Endodermal cell (in vitro differentiated cells): ENCODE data around the gene TBC1D21. TPM values are rescaled to one million over a fixed set of nuclear protein-coding genes. Genes with fewer than 3 reads are reported as not detected.

ENCODE experiments used
- DNase-seq: peaks from one replicate; pipeline ENCODE4 v3.0.0-alpha.2; 2017
- H3K27ac ChIP-seq: 2 replicates; pipeline ENCODE4 v1.5.1; 2013; ENCODE audit warnings: mild to moderate bottlenecking, low read depth, low read length, moderate library complexity
- H3K27me3 ChIP-seq: 2 replicates; pipeline ENCODE4 v1.6.1; 2013; ENCODE audit warnings: mild to moderate bottlenecking, low read length, moderate library complexity; ENCODE audit not compliant: insufficient read depth, control insufficient read depth, poor library complexity, severe bottlenecking
- H3K36me3 ChIP-seq: 2 replicates; pipeline ENCODE4 v1.7.0; 2013; ENCODE audit warnings: mild to moderate bottlenecking, low read length, moderate library complexity; ENCODE audit not compliant: control insufficient read depth, insufficient read depth
- H3K4me1 ChIP-seq: one replicate; pipeline ENCODE4 v1.7.0; 2013; ENCODE audit warnings: low read length; ENCODE audit not compliant: control insufficient read depth, insufficient read depth
- H3K4me3 ChIP-seq: 2 replicates; pipeline ENCODE4 v1.5.1; 2013; ENCODE audit warnings: mild to moderate bottlenecking, low read length, moderate library complexity
- H3K9ac ChIP-seq: 2 replicates; pipeline ENCODE4 v1.6.1; 2013; ENCODE audit warnings: mild to moderate bottlenecking, low read length, moderate library complexity; ENCODE audit not compliant: poor library complexity, severe bottlenecking; ENCODE audit errors: extremely low read depth
- H3K9me3 ChIP-seq: 2 replicates; pipeline ENCODE4 v1.6.1; 2013; ENCODE audit warnings: mild to moderate bottlenecking, low read length, moderate library complexity; ENCODE audit not compliant: control insufficient read depth
- H3K27ac Mint-ChIP-seq: 2 replicates; pipeline ENCODE4 v1.8.0; 2020; ENCODE audit warnings: mixed read lengths
- H3K27me3 Mint-ChIP-seq: 2 replicates; pipeline ENCODE4 v1.8.0; 2021; ENCODE audit warnings: mild to moderate bottlenecking, mixed read lengths; ENCODE audit not compliant: insufficient read depth
- H3K36me3 Mint-ChIP-seq: 2 replicates; pipeline ENCODE4 v1.8.0; 2020; ENCODE audit warnings: low read depth, mixed read lengths
- H3K4me1 Mint-ChIP-seq: 2 replicates; pipeline ENCODE4 v1.8.0; 2020; ENCODE audit warnings: mixed read lengths
- H3K4me3 Mint-ChIP-seq: 2 replicates; pipeline ENCODE4 v1.8.0; 2020; ENCODE audit warnings: mild to moderate bottlenecking, moderate library complexity, mixed read lengths
- H3K9me3 Mint-ChIP-seq: 2 replicates; pipeline ENCODE4 v1.8.0; 2020; ENCODE audit warnings: mild to moderate bottlenecking, mixed read lengths
- CTCF ChIP-seq: fragments of 200-600 bp; sonication (generic); conservative IDR thresholded peaks from 2 replicates; pipeline ENCODE4 v1.5.0; 2021; ENCODE audit warnings: antibody characterized with exemption, mild to moderate bottlenecking
- WGBS, 2 experiments: methylation state at CpG; one replicate each; pipeline versions ENCODE4 v1.1.5 to v1.1.7; 2013; ENCODE audit warnings: missing lambda C conversion rate in 2 of 2, mixed read lengths in 1 of 2; ENCODE audit not compliant: insufficient coverage in 1 of 2, insufficient read length in 1 of 2; 5-methylcytosine and 5-hydroxymethylcytosine counted together
- long read RNA-seq, 4 experiments: library from polyadenylated mRNA in 2 of 4; library from RNA in 1 of 4; library from capped mRNA in 1 of 4; stranded (forward) in 3 of 4; unstranded in 1 of 4; transcript quantifications; one replicate each; pipeline ENCODE4 v2.0.0, GENCODE V29; 2020 to 2021; ENCODE audit warnings: inconsistent platforms in 1 of 4
- polyA plus RNA-seq, 2 experiments: library from polyadenylated mRNA; stranded (reverse); fragments of 50-300 nt; gene quantifications; one replicate each; pipeline ENCODE4 v1.2.3, GENCODE V29; 2013
- total RNA-seq, 2 donors: library from RNA; stranded (reverse); fragmentation: NEBNext Ultra II Directional in 1 of 2; extraction: Animal tissue kit (Norgen Biotek cat#: 25700) in 1 of 2; gene quantifications; 2 replicates in 1 of 2; 3 replicates in 1 of 2; pipeline ENCODE4 v1.2.1, GENCODE V29; 2021

Gene TBC1D21, protein sequence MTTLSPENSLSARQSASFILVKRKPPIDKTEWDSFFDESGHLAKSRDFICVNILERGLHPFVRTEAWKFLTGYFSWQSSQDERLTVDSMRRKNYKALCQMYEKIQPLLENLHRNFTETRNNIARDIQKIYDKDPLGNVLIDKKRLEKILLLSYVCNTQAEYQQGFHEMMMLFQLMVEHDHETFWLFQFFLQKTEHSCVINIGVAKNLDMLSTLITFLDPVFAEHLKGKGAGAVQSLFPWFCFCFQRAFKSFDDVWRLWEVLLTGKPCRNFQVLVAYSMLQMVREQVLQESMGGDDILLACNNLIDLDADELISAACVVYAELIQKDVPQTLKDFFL
- total RNA-seq: not detected
- not detected for polyA plus RNA-seq (2013, experiment 1 of 2)
- polyA plus RNA-seq (2013, experiment 2 of 2): not detected
- long read RNA-seq, experiment 1: 0 reads
- long read RNA-seq, experiment 2: 0 reads
- long read RNA-seq, experiment 3: 0 reads
- long read RNA-seq, experiment 4: 0 reads

- Histone ChIP-seq H3K9ac (no peak within 1 kb of the TSS), H3K4me1 (no peaks in the 10 kb centered on the region), H3K27ac (no peak within 1 kb of the TSS), H3K4me3 (no peak within 1 kb of the TSS), H3K27me3 (peaks cover 33% of the 10 kb centered on the region), H3K9me3 (no peaks in the 10 kb centered on the region), H3K36me3 (no peaks in the 10 kb centered on the region)
- TF ChIP-seq CTCF: no peak
- WGBS, 2 experiments: 48 to 76% methylated on average over 2 to 5 of the region's 5 CpGs
- Mint-ChIP-seq H3K27me3 (peaks cover 33% of the 10 kb centered on the region), H3K4me3 (no peak within 1 kb of the TSS), H3K9me3 (no peaks in the 10 kb centered on the region), H3K36me3 (no peaks in the 10 kb centered on the region), H3K4me1 (peaks cover 7% of the 10 kb centered on the region), H3K27ac (no peak within 1 kb of the TSS)
- DNase-seq: no peak
These were observed at the start of gene TBC1D21 for GRCh38 chr15:73873456-73873855. Gene TBC1D21, plus strand, starts transcription at chr15:73873564. Its CDS starts 146 bp downstream, at chr15:73873710.

- H3K4me3 ChIP-seq: no peak overlapping the region
- no peak overlapping the region for H3K4me3 Mint-ChIP-seq
These were observed 46.6 kb upstream of the TBC1D21 start for GRCh38 chr15:73826711-73827251.

GRCh38 chr15:73829523-73829922 lies 43.8 kb upstream of the TBC1D21 start:
- no peaks in the 10 kb centered on the region for H3K9me3 Mint-ChIP-seq
- H3K27me3 Mint-ChIP-seq: peaks cover 5% of the 10 kb centered on the region
- H3K4me3 ChIP-seq: no peak overlapping the region
- H3K4me1 Mint-ChIP-seq: no peaks in the 10 kb centered on the region
- H3K27me3 ChIP-seq: no peaks in the 10 kb centered on the region
- H3K36me3 ChIP-seq: no peaks in the 10 kb centered on the region
- no peak overlapping the region for H3K4me3 Mint-ChIP-seq
- no peaks in the 10 kb centered on the region for H3K9me3 ChIP-seq
- H3K27ac Mint-ChIP-seq: no peak overlapping the region
- H3K36me3 Mint-ChIP-seq: no peaks in the 10 kb centered on the region
- no peak for TF ChIP-seq CTCF
- H3K4me1 ChIP-seq: no peaks in the 10 kb centered on the region
- H3K9ac ChIP-seq: no peak overlapping the region
- no peak for DNase-seq
- no peak overlapping the region for H3K27ac ChIP-seq
- 68% methylated on average over 2 of the region's 2 CpGs; no CpG with 5 or more reads in 1 of the 2 experiments for WGBS, 2 experiments

More at GRCh38 chr15:73826711-73827251, 46.6 kb upstream of the TBC1D21 start:
- DNase-seq: no peak
- Mint-ChIP-seq H3K36me3 (no peaks in the 10 kb centered on the region), H3K27ac (no peak overlapping the region), H3K4me1 (no peaks in the 10 kb centered on the region), H3K9me3 (no peaks in the 10 kb centered on the region), H3K27me3 (peaks cover 5% of the 10 kb centered on the region)
- H3K27me3 ChIP-seq: no peaks in the 10 kb centered on the region
- H3K36me3 ChIP-seq: no peaks in the 10 kb centered on the region
- no peaks in the 10 kb centered on the region for H3K9me3 ChIP-seq
- H3K4me1 ChIP-seq: no peaks in the 10 kb centered on the region
- 86 to 89% methylated on average over 2 to 3 of the region's 3 CpGs for WGBS, 2 experiments
- no peak overlapping the region for H3K27ac ChIP-seq
- H3K9ac ChIP-seq: no peak overlapping the region
- TF ChIP-seq CTCF: no peak
